T-helper 2 cell treated with Interferon-gamma antibody and Interleukin-4, amounts not matched to agents 100 ng/mL and 5 ng/mL, for 36 hours (primary cell): ENCODE measurements around the gene PLEKHN1. TPM values are rescaled to one million over a fixed set of nuclear protein-coding genes. Genes with fewer than 3 reads are reported as not detected.

Experiments used
- intact Hi-C: fragments of 100-400 bp; cut with micrococcal nuclease; formaldehyde crosslinking; loops from one replicate; pipeline ENCODE4 v1.15.1; 2023
- total RNA-seq: library from RNA; stranded (reverse); gene quantifications from 2 replicates; pipeline ENCODE4 v1.2.3, GENCODE V29; 2022

PLEKHN1 gene
- total RNA-seq, 1 donor from 2014 or later: 2.2 TPM

GRCh38 chr1:960363-961131 lies 5.7 kb upstream of the PLEKHN1 start, which contains the start of gene KLHL17:
Gene KLHL17, plus strand, starts transcription at chr1:960584. Its CDS starts 110 bp downstream, at chr1:960694.
- intact Hi-C loops: no loop called here

- intact Hi-C loops: no loop called here
These were observed 5.1 kb upstream of the PLEKHN1 start for GRCh38 chr1:961132-961669.

- intact Hi-C loops: no loop called here
These were observed 3.6 kb upstream of the PLEKHN1 start for GRCh38 chr1:962381-963300.

GRCh38 chr1:963301-963651 lies 3.0 kb upstream of the PLEKHN1 start:
- intact Hi-C loops: no loop called here

GRCh38 chr1:963746-964525 lies 2.3 kb upstream of the PLEKHN1 start:
- intact Hi-C loops: no loop called here

GRCh38 chr1:964691-965525 lies 1.4 kb upstream of the PLEKHN1 start:
- intact Hi-C loops: no loop called here

- intact Hi-C loops: no loop called here
These were observed 652 bp upstream of the PLEKHN1 start for GRCh38 chr1:965526-966134.

GRCh38 chr1:966704-967300 lies 520 bp downstream of the PLEKHN1 start:
- intact Hi-C loops: no loop called here

- intact Hi-C loops: no loop called here
These were observed 1.4 kb downstream of the PLEKHN1 start for GRCh38 chr1:967466-968343.

GRCh38 chr1:969260-969855 lies 3.1 kb downstream of the PLEKHN1 start:
- intact Hi-C loops: no loop called here

- intact Hi-C loops: no loop called here
These were observed 4.1 kb downstream of the PLEKHN1 start for GRCh38 chr1:970242-970972.

GRCh38 chr1:970973-971730 lies 4.9 kb downstream of the PLEKHN1 start:
- intact Hi-C loops: no loop called here

- intact Hi-C loops: no loop called here
These were observed 5.6 kb downstream of the PLEKHN1 start for GRCh38 chr1:971751-972506.

GRCh38 chr1:972726-973458 lies 6.6 kb downstream of the PLEKHN1 start:
- intact Hi-C loops: no loop called here
